ENCODE data around the gene DNAH8.

GRCh38 chr6:38725414-38726183 is 10.5 kb downstream of the DNAH8 start:
- TF ChIP-seq, protein P1, sequence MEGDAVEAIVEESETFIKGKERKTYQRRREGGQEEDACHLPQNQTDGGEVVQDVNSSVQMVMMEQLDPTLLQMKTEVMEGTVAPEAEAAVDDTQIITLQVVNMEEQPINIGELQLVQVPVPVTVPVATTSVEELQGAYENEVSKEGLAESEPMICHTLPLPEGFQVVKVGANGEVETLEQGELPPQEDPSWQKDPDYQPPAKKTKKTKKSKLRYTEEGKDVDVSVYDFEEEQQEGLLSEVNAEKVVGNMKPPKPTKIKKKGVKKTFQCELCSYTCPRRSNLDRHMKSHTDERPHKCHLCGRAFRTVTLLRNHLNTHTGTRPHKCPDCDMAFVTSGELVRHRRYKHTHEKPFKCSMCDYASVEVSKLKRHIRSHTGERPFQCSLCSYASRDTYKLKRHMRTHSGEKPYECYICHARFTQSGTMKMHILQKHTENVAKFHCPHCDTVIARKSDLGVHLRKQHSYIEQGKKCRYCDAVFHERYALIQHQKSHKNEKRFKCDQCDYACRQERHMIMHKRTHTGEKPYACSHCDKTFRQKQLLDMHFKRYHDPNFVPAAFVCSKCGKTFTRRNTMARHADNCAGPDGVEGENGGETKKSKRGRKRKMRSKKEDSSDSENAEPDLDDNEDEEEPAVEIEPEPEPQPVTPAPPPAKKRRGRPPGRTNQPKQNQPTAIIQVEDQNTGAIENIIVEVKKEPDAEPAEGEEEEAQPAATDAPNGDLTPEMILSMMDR (IDR thresholded peaks at IDR 0.05 in 4 of 5, conservative IDR thresholded peaks at IDR 0.05 in 1 of 5) = no peak
- TF ChIP-seq POLR2A (IDR thresholded peaks at IDR 0.05) = no peak

Data from gastrocnemius medialis (tissue), 4 donors.